HG03095 (cell line): ENCODE results near the gene CDH1.

ENCODE experiments used
- ATAC-seq: cut with Tn5 transposase; IDR thresholded peaks from one replicate; pipeline ENCODE4 v1.9.1; 2021; ENCODE audit warnings: moderate library complexity; ENCODE audit not compliant: unreplicated experiment

CDH1 gene

DNA sequence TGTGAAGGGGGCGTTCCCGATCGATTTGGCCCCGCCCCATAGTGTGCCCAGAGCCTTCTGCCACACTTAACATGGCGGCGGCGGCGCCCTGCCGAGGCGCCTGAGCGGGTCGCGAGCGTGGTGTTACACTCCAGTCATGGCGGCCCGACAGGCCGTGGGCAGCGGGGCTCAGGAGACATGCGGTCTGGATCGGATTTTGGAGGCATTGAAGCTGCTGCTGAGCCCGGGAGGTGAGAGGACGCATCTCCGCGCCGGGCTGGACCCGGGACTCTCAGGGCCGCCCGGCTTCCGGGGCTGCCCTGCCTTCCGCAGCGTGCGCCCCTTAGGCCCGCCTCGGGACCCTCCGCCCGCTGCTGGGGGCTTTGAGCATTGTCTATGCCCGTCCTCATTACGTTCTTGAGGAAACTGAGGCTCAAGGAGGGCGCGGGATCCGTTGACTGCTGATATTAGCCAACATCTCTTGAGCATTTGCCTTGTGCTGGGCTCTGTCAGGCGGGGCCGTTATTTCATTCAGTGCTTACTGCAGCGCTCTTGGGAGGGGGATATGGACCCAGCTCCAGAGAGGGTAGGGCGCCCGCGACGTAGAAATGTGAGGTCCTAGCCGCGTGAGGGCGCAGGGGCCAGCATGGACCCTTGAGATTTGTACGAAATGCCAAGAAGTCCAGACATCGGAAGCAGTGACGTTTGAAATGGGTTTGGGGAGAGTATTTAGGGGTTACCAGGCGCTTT lies 106.6 kb downstream of the CDH1 start, which contains the start of gene TANGO6:
Gene TANGO6 (plus strand): TSS at position 50 of the 729 bp plus-strand sequence. CDS start 87 bp downstream, at position 137.
- ATAC-seq, result peak; percentile 89

- no peak for ATAC-seq
These were observed 107.1 kb downstream of the CDH1 start for GRCh38 chr16:68844211-68844564.

- ATAC-seq, result no peak
These were observed 111.7 kb downstream of the CDH1 start for GRCh38 chr16:68848786-68849185.

GRCh38 chr16:68850481-68850880 lies 113.4 kb downstream of the CDH1 start:
- no peak for ATAC-seq

- no peak for ATAC-seq
These were observed 114.5 kb downstream of the CDH1 start for GRCh38 chr16:68851601-68852000.

DNA sequence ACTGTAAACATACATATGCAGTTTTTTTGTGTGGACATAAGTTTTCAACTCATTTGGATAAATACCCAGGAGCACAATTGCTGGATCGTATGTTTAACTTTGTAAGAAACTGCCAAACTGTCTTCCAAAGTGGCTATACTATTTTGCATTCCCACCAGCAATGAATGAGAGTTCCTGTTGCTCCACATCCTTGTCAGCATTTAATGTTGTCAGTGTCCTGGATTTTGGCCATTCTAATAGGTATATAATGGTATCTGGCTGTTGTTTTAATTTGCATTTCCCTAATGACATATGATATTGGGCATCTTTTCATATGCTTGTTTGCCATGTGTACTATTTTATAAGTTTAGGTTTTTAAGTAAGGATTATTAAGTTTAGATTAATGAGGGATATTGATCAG lies 120.4 kb downstream of the CDH1 start:
- ATAC-seq, result no peak

DNA sequence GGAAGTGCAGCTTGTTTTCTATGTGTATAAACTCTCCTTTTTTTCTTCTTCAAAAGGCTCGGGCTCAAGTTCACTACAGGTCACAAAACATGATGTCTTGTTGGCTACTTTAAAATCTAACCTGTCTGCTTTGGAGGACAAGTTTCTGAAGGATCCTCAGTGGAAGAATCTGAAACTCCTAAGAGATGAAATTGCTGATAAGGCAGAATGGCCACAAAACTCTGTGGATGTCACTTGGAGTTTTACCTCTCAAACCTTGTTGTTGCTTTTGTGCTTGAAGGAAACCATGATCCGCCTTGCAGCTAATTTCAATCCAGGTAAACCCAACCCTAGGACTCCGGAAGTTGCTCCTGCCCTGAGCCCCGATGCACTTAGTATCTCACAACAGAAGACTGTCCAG lies 122.7 kb downstream of the CDH1 start:
- ATAC-seq, result no peak

- no peak for ATAC-seq
These were observed 124.1 kb downstream of the CDH1 start for GRCh38 chr16:68860978-68861892.

DNA sequence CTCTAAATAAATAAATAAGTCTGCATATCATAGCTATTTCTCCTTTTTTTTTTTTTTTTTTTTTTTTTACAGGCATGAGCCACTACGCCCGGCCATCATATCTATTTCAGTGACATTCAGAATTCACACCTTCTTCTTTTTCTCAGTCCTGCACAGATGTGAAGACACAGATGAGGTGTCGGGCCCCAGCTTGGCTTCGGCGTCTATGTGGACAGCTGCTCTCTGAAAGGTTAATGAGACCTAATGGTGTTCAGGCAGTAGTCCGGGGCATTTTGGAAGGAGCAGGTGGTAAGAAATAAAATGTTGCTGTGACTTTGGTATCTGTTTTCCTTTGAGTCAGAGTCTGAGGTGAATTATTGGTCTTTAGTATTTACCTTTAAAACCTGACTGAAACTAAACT lies 129.8 kb downstream of the CDH1 start:
- no peak for ATAC-seq

GRCh38 chr16:68869492-68870088 lies 132.5 kb downstream of the CDH1 start:
- no peak for ATAC-seq

DNA sequence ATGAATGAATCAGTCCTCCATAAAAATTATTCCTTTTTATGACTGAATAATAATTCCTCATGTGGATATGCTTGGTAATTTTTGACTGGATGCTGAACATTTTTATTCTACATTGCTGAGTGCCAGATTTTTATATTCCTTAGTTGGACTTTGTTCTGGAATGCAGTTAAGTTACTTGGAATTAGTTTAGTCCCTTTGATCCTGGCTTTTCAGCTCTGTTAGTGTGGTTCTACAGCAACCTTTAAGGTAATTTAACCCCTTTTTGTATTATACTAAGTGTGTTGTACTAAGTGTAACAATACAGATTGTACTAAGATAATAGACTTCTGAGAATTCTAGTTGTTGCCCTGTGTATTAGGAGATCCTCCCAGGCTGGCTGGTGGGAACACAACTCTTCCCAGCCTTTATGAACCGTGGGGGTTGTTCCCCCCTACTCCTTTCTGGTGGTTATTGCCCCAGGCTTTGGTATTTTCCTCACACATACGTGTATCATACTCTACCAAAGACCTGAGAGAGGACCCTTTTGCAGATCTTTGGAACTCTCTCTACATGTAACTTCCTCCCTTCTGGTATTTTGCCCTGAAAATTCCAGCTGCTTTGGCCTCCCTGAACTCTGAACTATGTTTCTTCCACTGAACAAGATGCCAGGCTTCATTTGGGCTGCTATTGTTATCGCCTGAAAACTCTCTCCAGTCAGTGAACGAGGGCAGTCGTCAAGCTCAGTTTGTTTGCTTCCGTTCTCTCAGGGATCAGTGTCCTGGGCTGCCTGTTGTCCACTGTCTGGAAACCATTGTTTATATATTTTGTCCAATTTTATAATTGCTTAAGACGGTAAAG lies 136.8 kb downstream of the CDH1 start:
- ATAC-seq, result no peak

- ATAC-seq, result no peak
These were observed 138.8 kb downstream of the CDH1 start for GRCh38 chr16:68875871-68876270.

GRCh38 chr16:68883685-68884084 lies 146.6 kb downstream of the CDH1 start:
- ATAC-seq, result no peak

DNA sequence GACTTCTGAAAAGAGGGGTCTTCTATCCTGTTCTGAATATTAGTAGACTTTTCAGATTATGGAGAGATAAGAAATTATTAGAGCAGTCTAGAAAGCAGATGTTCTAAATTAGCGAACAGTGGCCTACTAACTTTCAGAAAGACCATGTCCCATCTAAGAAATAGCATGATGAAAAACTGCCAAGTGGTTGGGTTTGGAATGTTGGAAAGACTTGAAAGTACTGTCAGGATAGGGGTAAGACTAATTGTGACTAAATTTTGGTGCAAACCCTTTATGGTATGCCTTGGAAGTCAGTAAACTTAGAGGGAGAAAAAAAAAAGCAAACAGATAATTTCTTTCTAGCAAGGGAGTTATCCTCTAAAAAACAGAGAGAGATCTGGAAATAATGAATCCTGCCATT lies 147.3 kb downstream of the CDH1 start:
- ATAC-seq, result no peak
